B cell (primary cell): Measurements from ENCODE around the gene FAM107B. TPM values are rescaled to one million over a fixed set of nuclear protein-coding genes. Genes with fewer than 3 reads are reported as not detected.

Experiments used
- ATAC-seq: fragments of 200-7000 bp; cut with Tn5 transposase; one replicate; pipeline ENCODE4 v1.10.0; 2021; ENCODE audit warnings: low read depth, mild to moderate bottlenecking, moderate number of reproducible peaks, moderate library complexity
- CTCF ChIA-PET: fragments of 350-600 bp; sonication (Branson Sonifier 250); formaldehyde crosslinking; loops from one replicate; lab custom pipeline; 2021; ENCODE audit warnings: antibody characterized with exemption, inconsistent platforms; lab: Charles Lee
- POLR2A ChIA-PET: fragments of 350-600 bp; sonication (Branson Sonifier 250); formaldehyde crosslinking; loops from one replicate; lab custom pipeline; 2021; ENCODE audit warnings: antibody characterized with exemption; lab: Charles Lee
- DNase-seq: peaks from one replicate; pipeline ENCODE4 v3.0.0; 2013
- H2AFZ ChIP-seq: 2 replicates; pipeline ENCODE4 v1.6.1; 2012; ENCODE audit warnings: mild to moderate bottlenecking, low read depth, low read length; ENCODE audit not compliant: insufficient read depth, poor library complexity, severe bottlenecking
- H3K27ac ChIP-seq, 2 donors: 1 replicate in 1 of 2; 2 replicates in 1 of 2; pipeline ENCODE4 v1.5.1; 2012 to 2013; ENCODE audit warnings: low read length in 2 of 2, mild to moderate bottlenecking in 2 of 2, moderate library complexity in 1 of 2
- H3K27me3 ChIP-seq, 4 experiments: fragments of 200-600 bp in 1 of 4; sonication (generic) in 1 of 4; replicated peaks in 1 of 4; 1 replicate in 2 of 4; 2 replicates in 2 of 4; pipeline versions ENCODE4 v1.6.1 to v1.7.0; 2013 to 2016; ENCODE audit warnings: low read length in 3 of 4, mild to moderate bottlenecking in 2 of 4, mixed read lengths in 1 of 4, moderate library complexity in 1 of 4; ENCODE audit not compliant: insufficient read depth in 4 of 4, control insufficient read depth in 3 of 4; ENCODE audit errors: control extremely low read depth in 1 of 4
- H3K36me3 ChIP-seq, 2 experiments: replicated peaks in 1 of 2; 1 replicate in 1 of 2; 2 replicates in 1 of 2; pipeline versions ENCODE4 v1.6.1 to v1.7.1; 2013; ENCODE audit warnings: low read length in 1 of 2; ENCODE audit not compliant: insufficient read depth in 2 of 2, control insufficient read depth in 1 of 2; ENCODE audit errors: control extremely low read depth in 1 of 2, extremely low read depth in 1 of 2
- H3K4me1 ChIP-seq, 2 donors: fragments of 200-600 bp in 1 of 2; sonication (generic) in 1 of 2; 1 replicate in 1 of 2; 2 replicates in 1 of 2; pipeline versions ENCODE4 v1.5.1 to v1.6.1; 2013 to 2017; ENCODE audit warnings: low read length in 2 of 2; ENCODE audit not compliant: control insufficient read depth in 2 of 2, insufficient read depth in 2 of 2
- H3K4me2 ChIP-seq: replicated peaks from 2 replicates; pipeline ENCODE3; 2012; ENCODE audit warnings: mild to moderate bottlenecking, low read depth, low read length; ENCODE audit not compliant: poor library complexity, severe bottlenecking
- H3K4me3 ChIP-seq, 5 experiments: fragments of 200-600 bp in 1 of 5; sonication (generic) in 1 of 5; 1 replicate in 3 of 5; 2 replicates in 2 of 5; pipeline versions ENCODE4 v1.5.1 to v1.7.0; 2011 to 2016; ENCODE audit warnings: low read length in 4 of 5, mild to moderate bottlenecking in 4 of 5, low read depth in 2 of 5, control low read depth in 1 of 5, moderate library complexity in 1 of 5; ENCODE audit not compliant: insufficient read depth in 1 of 5; ENCODE audit errors: control extremely low read depth in 1 of 5, extremely low read depth in 1 of 5
- H3K79me2 ChIP-seq: fragments of 200-600 bp; sonication (generic); one replicate; pipeline ENCODE4 v1.6.0; 2016; ENCODE audit warnings: low read length; ENCODE audit not compliant: control insufficient read depth, insufficient read depth
- H3K9ac ChIP-seq: fragments of 200-600 bp; sonication (generic); 2 replicates; pipeline ENCODE4 v1.6.1; 2017; ENCODE audit warnings: mild to moderate bottlenecking, low read length, moderate library complexity
- H3K9me3 ChIP-seq, 3 donors: one replicate each; pipeline versions ENCODE4 v1.6.1 to v1.7.1; 2013; ENCODE audit warnings: low read length in 2 of 3; ENCODE audit not compliant: control insufficient read depth in 2 of 3, insufficient read depth in 1 of 3; ENCODE audit errors: control extremely low read depth in 1 of 3
- H4K20me1 ChIP-seq: 2 replicates; pipeline ENCODE4 v1.6.0; 2012; ENCODE audit warnings: mild to moderate bottlenecking, low read length; ENCODE audit not compliant: insufficient read depth, control insufficient read depth, poor library complexity, severe bottlenecking
- H3K27ac Mint-ChIP-seq: one replicate; pipeline ENCODE4 v1.8.0; 2021; ENCODE audit warnings: mixed read lengths
- H3K27me3 Mint-ChIP-seq: one replicate; pipeline ENCODE4 v1.8.0; 2021; ENCODE audit warnings: mixed read lengths
- H3K4me1 Mint-ChIP-seq: one replicate; pipeline ENCODE4 v1.8.0; 2021; ENCODE audit warnings: mixed read lengths
- H3K4me3 Mint-ChIP-seq: one replicate; pipeline ENCODE4 v1.8.0; 2021; ENCODE audit warnings: mixed read lengths
- H3K9me3 Mint-ChIP-seq: one replicate; pipeline ENCODE4 v1.8.0; 2022; ENCODE audit warnings: mixed read lengths; ENCODE audit not compliant: insufficient read depth
- CTCF ChIP-seq: fragments of 200-600 bp; IDR thresholded peaks from one replicate; pipeline ENCODE4 v1.8.0; 2022; ENCODE audit warnings: antibody characterized with exemption, mild to moderate bottlenecking
- EZH2 ChIP-seq: IDR thresholded peaks from 2 replicates; pipeline ENCODE4 v1.6.1; 2012; ENCODE audit warnings: borderline replicate concordance, low read depth, mild to moderate bottlenecking, moderate library complexity, low read length; ENCODE audit not compliant: insufficient read depth, poor library complexity, severe bottlenecking
- WGBS: methylation state at CpG from one replicate; pipeline ENCODE4 v1.1.5; 2013; ENCODE audit warnings: missing lambda C conversion rate; ENCODE audit not compliant: insufficient coverage; 5-methylcytosine and 5-hydroxymethylcytosine counted together
- intact Hi-C: fragments of 100-400 bp; cut with micrococcal nuclease; formaldehyde crosslinking; loops from one replicate; pipeline ENCODE4 v1.10.0; 2022
- polyA plus RNA-seq: library from polyadenylated mRNA; depleted of rRNA; stranded (reverse); fragments of >200 nt; gene quantifications from 2 replicates; pipeline ENCODE4 v1.2.3, GENCODE V29; 2012
- total RNA-seq, 2 donors: library from RNA; stranded (reverse); fragments of 120-200 nt in 1 of 2; gene quantifications; 1 replicate in 1 of 2; 2 replicates in 1 of 2; pipeline versions ENCODE4 v1.2.3 to v1.2.4, GENCODE V29; 2013 to 2022

Gene FAM107B
- total and polyA plus RNA-seq, 2 donors (not counting 1 experiment from before 2014, with no cell fraction given), result 31.9 to 318 TPM

GRCh38 chr10:14491811-14492210, 282.9 kb downstream of the FAM107B start:
- H3K27me3 Mint-ChIP-seq, result peaks cover 9% of the 10 kb centered on the region
- no peak overlapping the region for H3K4me3 Mint-ChIP-seq
- no peaks in the 10 kb centered on the region for H3K9me3 ChIP-seq
- H3K27ac Mint-ChIP-seq, result no peak overlapping the region
- H3K4me1 Mint-ChIP-seq, result peaks cover 4% of the 10 kb centered on the region
- H3K9ac ChIP-seq, result no peak overlapping the region
- H3K4me2 ChIP-seq, result no peak overlapping the region
- ChIA-PET POLR2A (no interaction called here), CTCF (interaction anchor here (0.9 kb wide), 1 partner anchor 333 kb away, joined by 3 read pairs; no protein-coding TSS in a partner anchor)
- intact Hi-C loops, result no loop called here
- peaks cover 0 to 11% (median 0%) of the 10 kb centered on the region in 4 experiments for H3K27me3 ChIP-seq
- H3K27ac ChIP-seq, result no peak overlapping the region
- ATAC-seq (no peak), DNase-seq (no peak)
- no peak overlapping the region for H2AFZ ChIP-seq
- no peak overlapping the region for H3K4me3 ChIP-seq
- TF ChIP-seq EZH2 (no peak), CTCF (no peak)
- no peaks in the 10 kb centered on the region for H3K4me1 ChIP-seq
- no peaks in the 10 kb centered on the region for H3K9me3 Mint-ChIP-seq
- no peaks in the 10 kb centered on the region for H3K79me2 ChIP-seq
- H3K36me3 ChIP-seq, result no peaks in the 10 kb centered on the region
- H4K20me1 ChIP-seq, result no peaks in the 10 kb centered on the region
- no CpG with 5 or more reads among the region's 5 CpGs for WGBS

- Histone ChIP-seq H3K4me2 (no peak overlapping the region), H3K79me2 (no peaks in the 10 kb centered on the region), H3K9ac (no peak overlapping the region), H4K20me1 (no peaks in the 10 kb centered on the region), H2AFZ (no peak overlapping the region), H3K27ac (no peak overlapping the region), H3K4me3 (no peak overlapping the region), H3K4me1 (no peaks in the 10 kb centered on the region), H3K9me3 (no peaks in the 10 kb centered on the region), H3K36me3 (no peaks in the 10 kb centered on the region), H3K27me3 (peaks cover 0 to 18% (median 6%) of the 10 kb centered on the region in 4 experiments)
- DNase-seq (no peak), ATAC-seq (no peak)
- CTCF ChIA-PET, result no interaction called here
- Mint-ChIP-seq H3K4me3 (no peak overlapping the region), H3K4me1 (peaks cover 4% of the 10 kb centered on the region), H3K27me3 (peaks cover 26% of the 10 kb centered on the region), H3K27ac (no peak overlapping the region), H3K9me3 (no peaks in the 10 kb centered on the region)
- intact Hi-C loops, result no loop called here
- TF ChIP-seq CTCF (no peak), EZH2 (no peak)
- POLR2A ChIA-PET, result no interaction called here
- WGBS, result no CpG with 5 or more reads among the region's 1 CpG
These were observed 285.0 kb downstream of the FAM107B start for GRCh38 chr10:14489522-14490177.
